ENCODE measurements around the gene RLF. TPM values are rescaled to one million over a fixed set of nuclear protein-coding genes. Genes with fewer than 3 reads are reported as not detected.

RLF gene
- total and polyA plus RNA-seq, 10 of the 15 experiments (the other 5 are each of a cell fraction or from before 2014, with no cell fraction given): 2.0 to 19.8 (median 8.7) TPM

- no TSS peak for BruUV-seq (replicated peaks)
- H3K4me3 ChIP-seq: no peak overlapping the region
- intact Hi-C loops (cut with micrococcal nuclease; ENCODE audit: unreplicated experiment): loop anchor here (2.0 to 5.0 kb wide), 2 partner anchors 26 to 45 kb away; partner anchors contain the start of gene ZMPSTE24
- FAIRE-seq (peak; percentile 100), DNase-seq (ENCODE audit: low read depth, low spot score) (peak; percentile 94), ATAC-seq (peak; percentile 99)
- no peaks in the 10 kb centered on the region for H4K20me1 ChIP-seq (ENCODE audit: control insufficient read depth, insufficient read depth)
- ChIA-PET RAD21 (ENCODE audit: unreplicated experiment) (interaction anchor here (0.7 to 3.1 kb wide), 9 partner anchors 9 to 83 kb away, joined by 3 to 26 read pairs (median 7); no protein-coding TSS in a partner anchor), SMC1A (ENCODE audit: uncharacterized antibody, unreplicated experiment) (interaction anchor here (1.0 to 5.7 kb wide), 8 partner anchors 10 to 82 kb away, joined by 3 to 44 read pairs (median 6); no protein-coding TSS in a partner anchor), CTCF (interaction anchor here (0.6 to 4.1 kb wide), 11 partner anchors 9 to 463 kb away, joined by 3 to 31 read pairs (median 4); no protein-coding TSS in a partner anchor), POLR2A (interaction anchor here (1.1 to 3.3 kb wide), 5 partner anchors 9 to 83 kb away, joined by 3 to 23 read pairs (median 5); no protein-coding TSS in a partner anchor)
- peaks cover 5 to 50% of the 10 kb centered on the region in 2 experiments for H3K36me3 ChIP-seq (ENCODE audit: control insufficient read depth in 2 of 2, insufficient read depth in 2 of 2, low read length in 1 of 2)
- WGBS (ENCODE audit: insufficient coverage, insufficient replicate concordance, low lambda C conversion rate, missing lambda C conversion rate): 0% methylated on average over 4 of the region's 4 CpGs
- H3K9me3 ChIP-seq (replicated peaks; ENCODE audit: control insufficient read depth, insufficient read depth, low read length): no peaks in the 10 kb centered on the region
- H3K4me1 ChIP-seq (ENCODE audit: control insufficient read depth, insufficient read depth, low read length): peaks cover 32% of the 10 kb centered on the region
- in situ Hi-C loops (cut with MboI): no loop called here
- peak overlapping the region; percentile 51 for H3K4me2 ChIP-seq (ENCODE audit: control insufficient read depth, insufficient read depth)
- H3K79me2 ChIP-seq (ENCODE audit: control insufficient read depth, insufficient read depth, low read length): peaks cover 2% of the 10 kb centered on the region; the same call in 1 of the 2 replicates
- H3K9ac ChIP-seq (ENCODE audit: control insufficient read depth, insufficient read depth, low read length): no peak overlapping the region
- H3K27me3 ChIP-seq (replicated peaks in 1 of 2; ENCODE audit: control insufficient read depth in 2 of 2, insufficient read depth in 2 of 2, low read length in 1 of 2): no peaks in the 10 kb centered on the region
- H3K27ac ChIP-seq (ENCODE audit: control insufficient read depth, insufficient read depth): peak overlapping the region; percentile 36
- H2AFZ ChIP-seq (ENCODE audit: control insufficient read depth, low read depth, low read length): no peak overlapping the region
- TF ChIP-seq MLLT1 (IDR thresholded peaks at IDR 0.05): no peak
- no peak for TF ChIP-seq STAT1 (conservative IDR thresholded peaks at IDR 0.05)
- TF ChIP-seq POLR2AphosphoS2 (IDR thresholded peaks at IDR 0.05; ENCODE audit: low read depth, low read length): no peak
- no peak for TF ChIP-seq CEBPB (IDR thresholded peaks at IDR 0.05; ENCODE audit: borderline replicate concordance in 1 of 2, low read depth in 2 of 2, low read length in 2 of 2)
- TF ChIP-seq E2F8 (IDR thresholded peaks at IDR 0.05; ENCODE audit: low read depth, partially characterized antibody): no peak
- no peak for TF ChIP-seq RAD51 (IDR thresholded peaks at IDR 0.05)
- TF ChIP-seq BCLAF1 (IDR thresholded peaks at IDR 0.05): no peak
- TF ChIP-seq CHD4 (IDR thresholded peaks at IDR 0.05): no peak
- no peak; the same call in 1 of the 2 replicates for TF ChIP-seq NBN (IDR thresholded peaks at IDR 0.05)
- TF ChIP-seq HSF1 (IDR thresholded peaks at IDR 0.05; ENCODE audit: low read depth, low read length): no peak
- no peak for TF ChIP-seq PML (IDR thresholded peaks at IDR 0.05; ENCODE audit: low read length)
Measured at GRCh38 chr1:40232444-40232843, 71.3 kb downstream of the RLF start.

All from GM12878 (cell line).